Frontal cortex (tissue), 4 donors: ENCODE results near the gene SLC47A1. TPM values are rescaled to one million over a fixed set of nuclear protein-coding genes. Genes with fewer than 3 reads are reported as not detected.
A peak's percentile ranks its signal among the peaks of the same experiment; 100 is the strongest.
"Not testable (repeated sequence)": the region's sequence is repeated elsewhere in the genome, so short reads cannot be mapped to it uniquely, and the experiment has no call there.

Experiments
- DNase-seq, 2 donors: peaks; one replicate each; pipeline ENCODE4 v3.0.0; 2012; ENCODE audit warnings: low spot score in 2 of 2
- FAIRE-seq: peaks from 2 replicates; lab custom pipeline; 2012; peaks lifted over from hg19 to GRCh38; lab: Jason Lieb, UNC
- total RNA-seq: library from RNA; depleted of rRNA; stranded (reverse); fragments of >200 nt; gene quantifications from one replicate; pipeline ENCODE4 v1.2.3, GENCODE V29; 2014
- donor health status: control.
- donor health status: control.
- donor health status: control.

The SLC47A1 gene
- total RNA-seq: 4.9 TPM

GRCh38 chr17:19533718-19534561 is at the start of gene SLC47A1:
TSS of gene SLC47A1 (plus strand) at chr17:19533854. CDS start at chr17:19533940, 86 bp downstream.
- FAIRE-seq (no peak), DNase-seq (peak; percentile 44)

GRCh38 chr17:19485800-19486340 is 47.8 kb upstream of the SLC47A1 start:
- no peak for FAIRE-seq
- DNase-seq: no peak

- DNase-seq (no peak), FAIRE-seq (no peak)
Measured at GRCh38 chr17:19486351-19487023, 47.2 kb upstream of the SLC47A1 start.

- FAIRE-seq (no peak), DNase-seq (no peak)
Measured at GRCh38 chr17:19487024-19487600, 46.5 kb upstream of the SLC47A1 start.

GRCh38 chr17:19492141-19492540 is 41.5 kb upstream of the SLC47A1 start:
- FAIRE-seq: no peak
- no peak for DNase-seq

- no peak for FAIRE-seq
- DNase-seq: no peak
Measured at GRCh38 chr17:19494961-19495806, 38.5 kb upstream of the SLC47A1 start.

GRCh38 chr17:19495828-19496528 is 37.7 kb upstream of the SLC47A1 start:
- FAIRE-seq (no peak), DNase-seq (no peak)

- FAIRE-seq: no peak
- DNase-seq: no peak
Measured at GRCh38 chr17:19497624-19498023, 36.0 kb upstream of the SLC47A1 start.

- no peak for DNase-seq
- no peak for FAIRE-seq
Measured at GRCh38 chr17:19501219-19501618, 32.4 kb upstream of the SLC47A1 start.

- FAIRE-seq (no peak), DNase-seq (no peak)
Measured at GRCh38 chr17:19502517-19502916, 31.1 kb upstream of the SLC47A1 start.

- DNase-seq, FAIRE-seq: not testable (repeated sequence)
Measured at GRCh38 chr17:19505561-19505960, 28.1 kb upstream of the SLC47A1 start.

- DNase-seq (peak; percentile 83 to 90), FAIRE-seq (no peak)
Measured at GRCh38 chr17:19507775-19508576, 25.7 kb upstream of the SLC47A1 start.

- FAIRE-seq: no peak
- DNase-seq: no peak
Measured at GRCh38 chr17:19508577-19508867, 25.1 kb upstream of the SLC47A1 start.

GRCh38 chr17:19509281-19509852 is 24.3 kb upstream of the SLC47A1 start:
- not testable (repeated sequence) for DNase-seq, FAIRE-seq

GRCh38 chr17:19510903-19511302 is 22.8 kb upstream of the SLC47A1 start:
- DNase-seq: no peak
- FAIRE-seq: no peak

GRCh38 chr17:19513897-19514488 is 19.7 kb upstream of the SLC47A1 start:
- DNase-seq: no peak
- FAIRE-seq: peak; percentile 92

- DNase-seq (no peak), FAIRE-seq (no peak)
Measured at GRCh38 chr17:19517699-19518098, 16.0 kb upstream of the SLC47A1 start.
